HCT116 (cell line): ENCODE data around the gene SLAMF7. TPM values are rescaled to one million over a fixed set of nuclear protein-coding genes. Genes with fewer than 3 reads are reported as not detected.

ENCODE experiments used
- total RNA-seq: library from RNA; stranded (reverse); gene quantifications from one replicate; pipeline ENCODE4 v1.2.1, GENCODE V29; 2021; ENCODE audit not compliant: unreplicated experiment

Gene SLAMF7
- total RNA-seq, 1 experiment from 2014 or later = 0.34 TPM

Other genes starting within 250 kb of the SLAMF7 start
- gene SLAMF6, start 216.0 kb upstream of the SLAMF7 start, total RNA-seq = not detected
- gene CD84, start 159.8 kb upstream of the SLAMF7 start, total RNA-seq = 0.02 TPM
- gene SLAMF1, start 92.2 kb upstream of the SLAMF7 start, total RNA-seq = 0.30 TPM
- gene CD48, start 27.4 kb upstream of the SLAMF7 start, total RNA-seq = 0.20 TPM
- gene LY9, start 56.9 kb downstream of the SLAMF7 start, total RNA-seq = 0.22 TPM
- gene CD244, start 123.6 kb downstream of the SLAMF7 start, total RNA-seq = not detected
- not detected for gene ITLN1, start 145.9 kb downstream of the SLAMF7 start, total RNA-seq
- 0.20 TPM for gene ITLN2, start 215.6 kb downstream of the SLAMF7 start, total RNA-seq